OCI-LY1 (cell line): ENCODE data around the gene PPP1CC.

ENCODE experiments used
- EZH2 ChIP-seq: fragments of 200-600 bp; sonication (generic), shearing (Covaris generic); IDR thresholded peaks from 2 replicates; pipeline ENCODE4 v1.8.0; 2017; ENCODE audit warnings: borderline replicate concordance, mixed run types, mild to moderate bottlenecking, antibody characterized with exemption, low read length, moderate library complexity, mixed read lengths
- TF ChIP-seq, protein P1 (sequence below): fragments of 200-600 bp; sonication (generic), shearing (Covaris generic); IDR thresholded peaks from 2 replicates; pipeline ENCODE4 v1.5.1; 2017; ENCODE audit warnings: mild to moderate bottlenecking, antibody characterized with exemption, low read length, moderate library complexity, mixed read lengths

DNA sequence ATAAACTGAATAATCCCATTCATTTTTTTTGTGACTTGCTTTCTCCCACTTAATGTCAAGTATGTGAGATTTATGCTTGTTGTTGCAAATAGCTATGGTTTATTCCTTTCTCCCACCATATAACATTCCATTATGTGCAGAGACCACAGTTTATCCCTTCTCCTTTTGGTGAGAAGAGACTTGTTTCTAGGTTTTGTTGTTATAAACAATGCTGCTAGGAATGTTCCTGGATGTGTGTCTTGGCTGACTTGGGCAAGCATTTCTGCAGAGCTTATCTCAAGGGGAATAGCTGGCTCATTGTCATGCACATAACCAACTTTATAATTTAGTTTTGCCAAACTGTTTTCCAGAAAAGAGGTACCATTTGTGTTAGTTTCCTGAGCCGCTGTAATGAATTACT is 47.6 kb upstream of the PPP1CC start:
- TF ChIP-seq EZH2, result no peak
- TF ChIP-seq, protein P1, sequence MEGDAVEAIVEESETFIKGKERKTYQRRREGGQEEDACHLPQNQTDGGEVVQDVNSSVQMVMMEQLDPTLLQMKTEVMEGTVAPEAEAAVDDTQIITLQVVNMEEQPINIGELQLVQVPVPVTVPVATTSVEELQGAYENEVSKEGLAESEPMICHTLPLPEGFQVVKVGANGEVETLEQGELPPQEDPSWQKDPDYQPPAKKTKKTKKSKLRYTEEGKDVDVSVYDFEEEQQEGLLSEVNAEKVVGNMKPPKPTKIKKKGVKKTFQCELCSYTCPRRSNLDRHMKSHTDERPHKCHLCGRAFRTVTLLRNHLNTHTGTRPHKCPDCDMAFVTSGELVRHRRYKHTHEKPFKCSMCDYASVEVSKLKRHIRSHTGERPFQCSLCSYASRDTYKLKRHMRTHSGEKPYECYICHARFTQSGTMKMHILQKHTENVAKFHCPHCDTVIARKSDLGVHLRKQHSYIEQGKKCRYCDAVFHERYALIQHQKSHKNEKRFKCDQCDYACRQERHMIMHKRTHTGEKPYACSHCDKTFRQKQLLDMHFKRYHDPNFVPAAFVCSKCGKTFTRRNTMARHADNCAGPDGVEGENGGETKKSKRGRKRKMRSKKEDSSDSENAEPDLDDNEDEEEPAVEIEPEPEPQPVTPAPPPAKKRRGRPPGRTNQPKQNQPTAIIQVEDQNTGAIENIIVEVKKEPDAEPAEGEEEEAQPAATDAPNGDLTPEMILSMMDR, result no peak
